Fibroblast of pulmonary artery (primary cell): ENCODE results near the gene FAM8A1.

ENCODE experiments used
- DNase-seq: peaks from one replicate; pipeline ENCODE4 v3.0.0-alpha.2; 2010; ENCODE audit warnings: low read depth
- H3K4me3 ChIP-seq: replicated peaks from 2 replicates; pipeline ENCODE4 v1.5.1; 2011; ENCODE audit warnings: low read depth, mild to moderate bottlenecking, control low read depth, low read length, moderate library complexity
- TF ChIP-seq, protein P1 (sequence below): IDR thresholded peaks from 2 replicates; pipeline ENCODE4 v1.5.1; 2011; ENCODE audit warnings: mild to moderate bottlenecking, control low read depth, low read length, inconsistent platforms; ENCODE audit errors: missing control alignments

FAM8A1 gene, protein sequence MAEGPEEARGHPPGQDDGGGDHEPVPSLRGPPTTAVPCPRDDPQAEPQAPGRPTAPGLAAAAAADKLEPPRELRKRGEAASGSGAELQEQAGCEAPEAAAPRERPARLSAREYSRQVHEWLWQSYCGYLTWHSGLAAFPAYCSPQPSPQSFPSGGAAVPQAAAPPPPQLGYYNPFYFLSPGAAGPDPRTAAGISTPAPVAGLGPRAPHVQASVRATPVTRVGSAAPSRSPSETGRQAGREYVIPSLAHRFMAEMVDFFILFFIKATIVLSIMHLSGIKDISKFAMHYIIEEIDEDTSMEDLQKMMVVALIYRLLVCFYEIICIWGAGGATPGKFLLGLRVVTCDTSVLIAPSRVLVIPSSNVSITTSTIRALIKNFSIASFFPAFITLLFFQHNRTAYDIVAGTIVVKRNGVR

DNA sequence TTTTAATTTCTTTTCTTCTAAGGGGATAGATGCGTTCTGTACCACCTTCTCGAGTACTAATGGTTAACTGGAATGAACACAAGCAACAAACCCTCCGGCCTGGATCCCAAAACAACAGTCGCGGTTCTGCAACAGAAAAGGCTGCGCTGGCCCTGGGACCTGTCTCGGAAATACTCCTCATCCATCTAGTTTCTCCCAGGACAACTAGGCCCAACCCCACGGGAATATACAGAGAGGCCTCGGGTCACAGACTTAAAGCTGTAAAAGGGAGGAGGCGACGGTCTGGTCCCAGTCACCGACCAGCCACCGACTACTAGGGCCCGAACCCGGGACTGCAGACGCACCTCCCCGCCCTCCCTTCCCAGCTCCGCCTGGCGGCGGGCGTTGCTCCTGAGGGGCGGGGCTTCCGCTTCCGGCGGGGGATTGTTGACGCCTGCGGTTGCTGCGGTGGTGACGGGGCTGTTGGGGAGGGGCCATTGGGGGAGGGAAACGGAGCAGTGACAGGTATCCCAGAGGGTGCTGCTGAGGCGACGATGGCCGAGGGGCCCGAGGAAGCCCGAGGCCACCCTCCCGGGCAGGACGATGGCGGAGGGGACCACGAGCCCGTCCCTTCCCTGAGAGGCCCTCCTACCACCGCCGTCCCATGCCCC, at the start of gene FAM8A1:
TSS of gene FAM8A1 (plus strand) at position 426 of the 650 bp plus-strand sequence. CDS start at position 534, 108 bp downstream.
- TF ChIP-seq, protein P1, sequence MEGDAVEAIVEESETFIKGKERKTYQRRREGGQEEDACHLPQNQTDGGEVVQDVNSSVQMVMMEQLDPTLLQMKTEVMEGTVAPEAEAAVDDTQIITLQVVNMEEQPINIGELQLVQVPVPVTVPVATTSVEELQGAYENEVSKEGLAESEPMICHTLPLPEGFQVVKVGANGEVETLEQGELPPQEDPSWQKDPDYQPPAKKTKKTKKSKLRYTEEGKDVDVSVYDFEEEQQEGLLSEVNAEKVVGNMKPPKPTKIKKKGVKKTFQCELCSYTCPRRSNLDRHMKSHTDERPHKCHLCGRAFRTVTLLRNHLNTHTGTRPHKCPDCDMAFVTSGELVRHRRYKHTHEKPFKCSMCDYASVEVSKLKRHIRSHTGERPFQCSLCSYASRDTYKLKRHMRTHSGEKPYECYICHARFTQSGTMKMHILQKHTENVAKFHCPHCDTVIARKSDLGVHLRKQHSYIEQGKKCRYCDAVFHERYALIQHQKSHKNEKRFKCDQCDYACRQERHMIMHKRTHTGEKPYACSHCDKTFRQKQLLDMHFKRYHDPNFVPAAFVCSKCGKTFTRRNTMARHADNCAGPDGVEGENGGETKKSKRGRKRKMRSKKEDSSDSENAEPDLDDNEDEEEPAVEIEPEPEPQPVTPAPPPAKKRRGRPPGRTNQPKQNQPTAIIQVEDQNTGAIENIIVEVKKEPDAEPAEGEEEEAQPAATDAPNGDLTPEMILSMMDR: peak; percentile 54
- H3K4me3 ChIP-seq: peak within 1 kb of the TSS; percentile 76
- DNase-seq: peak; percentile 88

DNA sequence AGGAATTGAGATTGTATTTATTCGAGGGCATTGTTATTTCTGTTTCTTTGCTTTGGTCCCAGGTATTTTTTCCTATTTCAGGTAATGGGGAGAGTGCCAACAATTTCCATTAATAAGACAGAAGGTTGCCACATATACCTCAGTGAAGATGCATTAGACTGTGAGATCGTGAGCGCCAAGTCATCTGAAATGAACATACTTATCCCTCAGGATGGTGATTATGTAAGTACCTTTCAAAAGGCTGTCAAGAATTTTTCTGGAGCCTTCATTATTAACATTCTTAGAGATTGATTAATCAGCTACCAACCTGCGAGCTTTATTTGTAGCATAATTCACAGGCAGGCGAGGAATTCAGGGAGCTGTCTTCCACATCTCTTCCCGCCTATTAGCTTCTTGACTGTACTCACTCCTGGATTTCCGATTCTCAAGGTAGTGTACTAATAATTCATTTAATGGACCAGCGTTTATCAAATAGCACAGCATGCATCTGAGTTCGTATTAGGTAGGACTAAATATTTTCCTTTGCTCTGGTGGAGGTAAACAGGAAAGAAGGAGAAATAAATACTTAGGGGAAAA, 48.6 kb upstream of the FAM8A1 start:
- DNase-seq: no peak
- no peak overlapping the region for H3K4me3 ChIP-seq
- TF ChIP-seq, protein P1: no peak

DNA sequence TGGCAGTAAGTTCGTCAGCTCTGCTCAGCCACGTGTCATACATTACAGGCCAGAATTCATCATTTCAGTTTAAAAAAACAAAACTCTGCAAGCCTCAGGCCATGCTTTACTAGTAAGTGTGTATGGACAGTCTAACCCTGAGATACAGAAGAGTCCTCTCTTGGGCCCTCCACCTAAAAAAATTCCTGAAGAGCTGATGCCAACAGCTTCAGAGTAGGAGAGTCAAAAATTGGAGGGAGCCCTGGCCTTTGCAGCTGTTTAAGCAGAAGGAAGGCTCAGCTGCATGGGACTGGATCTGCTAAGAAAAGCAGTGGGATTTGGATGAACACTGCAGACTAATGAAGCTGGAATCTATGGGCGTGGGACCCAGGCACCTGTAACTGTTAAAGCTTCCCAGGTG, 47.2 kb upstream of the FAM8A1 start:
- no peak overlapping the region for H3K4me3 ChIP-seq
- DNase-seq: no peak
- TF ChIP-seq, protein P1: no peak

DNA sequence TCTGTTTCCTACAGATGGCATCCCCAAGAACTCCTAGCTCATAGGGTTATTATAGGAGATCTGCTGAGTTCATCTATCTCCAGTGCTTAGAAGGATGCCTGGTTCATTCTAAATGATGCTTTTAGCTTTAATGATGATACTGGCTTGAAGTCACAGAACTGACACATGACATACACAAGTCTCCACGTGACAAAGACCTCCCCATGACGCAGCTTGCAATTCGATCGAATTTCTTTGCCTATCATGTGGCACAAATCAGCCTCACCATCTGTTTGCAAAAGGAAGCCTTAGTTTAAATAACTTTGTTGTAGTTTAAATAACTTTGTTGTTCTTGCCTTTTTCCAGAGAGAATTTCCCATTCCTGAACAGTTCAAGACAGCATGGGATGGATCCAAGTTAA, 44.1 kb upstream of the FAM8A1 start:
- TF ChIP-seq, protein P1: no peak
- no peak for DNase-seq
- H3K4me3 ChIP-seq: no peak overlapping the region

DNA sequence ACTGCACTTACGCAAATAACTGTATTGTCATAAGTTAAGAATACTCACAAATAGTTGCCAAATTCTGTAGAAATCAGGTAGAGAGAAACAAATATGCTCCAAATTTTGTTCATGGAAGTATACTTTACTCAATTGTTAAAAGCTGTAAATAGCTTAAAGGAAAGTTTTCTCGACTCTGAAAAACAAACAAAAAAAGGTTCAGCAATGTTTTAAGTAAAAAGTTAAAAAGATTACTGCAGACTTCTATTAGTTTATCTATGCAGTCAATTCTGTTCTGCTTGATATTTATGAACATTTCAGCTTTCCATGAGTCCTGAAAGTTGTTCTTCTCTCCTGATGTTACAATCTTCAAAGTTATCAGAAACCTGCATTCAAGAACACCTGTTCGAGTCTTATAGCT, 37.5 kb upstream of the FAM8A1 start:
- no peak for DNase-seq
- no peak overlapping the region for H3K4me3 ChIP-seq
- TF ChIP-seq, protein P1: no peak

DNA sequence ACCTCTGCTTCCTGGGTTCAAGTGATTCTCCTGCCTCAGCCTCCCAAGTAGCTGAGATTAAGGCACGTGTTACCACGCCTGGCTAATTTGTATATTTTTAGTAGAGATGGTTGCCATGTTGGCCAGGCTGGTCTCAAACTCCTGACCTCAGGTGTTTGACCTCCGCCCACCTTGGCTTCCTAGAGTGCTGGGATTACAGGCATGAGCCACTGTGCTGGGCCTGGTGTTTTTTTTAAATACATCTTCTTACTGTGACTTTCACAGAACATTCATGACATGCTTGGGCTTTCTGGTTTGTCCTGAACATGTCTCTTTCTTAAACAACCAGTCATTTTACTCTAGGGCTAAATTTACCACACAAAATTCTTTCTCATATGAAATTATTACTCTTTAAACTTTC, 34.7 kb upstream of the FAM8A1 start:
- TF ChIP-seq, protein P1: no peak
- no peak overlapping the region for H3K4me3 ChIP-seq
- DNase-seq: no peak
